Measurements from ENCODE around the gene CLSTN2. TPM values are rescaled to one million over a fixed set of nuclear protein-coding genes. Genes with fewer than 3 reads are reported as not detected.
A peak's percentile ranks its signal among the peaks of the same experiment; 100 is the strongest.

Gene CLSTN2
- total and polyA plus RNA-seq, 9 donors, result 28.9 to 263 (median 134) TPM

- WGBS, 3 donors, result 9 to 30% (median 10%) methylated on average over 4 of the region's 4 CpGs
- no peaks in the 10 kb centered on the region for H3K36me3 ChIP-seq
- intact Hi-C loops (cut with DNase I), result no loop called here
- no peaks in the 10 kb centered on the region for H3K9me3 ChIP-seq
- peak in 3 of 5 donors; percentile 29 to 33 (median 32) for DNase-seq
- H3K27ac ChIP-seq, result peak overlapping the region in 1 of 2 donors; percentile 8
- H3K4me3 ChIP-seq, result no peak overlapping the region
- H3K27me3 ChIP-seq, result no peaks in the 10 kb centered on the region
- TF ChIP-seq POLR2A (IDR thresholded peaks at IDR 0.05), result no peak
- TF ChIP-seq EP300 (IDR thresholded peaks at IDR 0.05), result no peak
- no peak for TF ChIP-seq CTCF (IDR thresholded peaks at IDR 0.05)
- H3K4me1 ChIP-seq (ENCODE audit: insufficient read depth), result peaks cover 7% of the 10 kb centered on the region
Measured at GRCh38 chr3:140234256-140234655, 299.3 kb downstream of the CLSTN2 start.

- peak in 1 of 5 donors; percentile 39 for DNase-seq
- TF ChIP-seq POLR2A (IDR thresholded peaks at IDR 0.05) (no peak), EP300 (IDR thresholded peaks at IDR 0.05) (no peak), CTCF (IDR thresholded peaks at IDR 0.05) (no peak)
- Histone ChIP-seq H3K4me3 (no peak overlapping the region), H3K27me3 (no peaks in the 10 kb centered on the region), H3K9me3 (no peaks in the 10 kb centered on the region), H3K27ac (no peak overlapping the region), H3K36me3 (no peaks in the 10 kb centered on the region), H3K4me1 (ENCODE audit: insufficient read depth) (peaks cover 7% of the 10 kb centered on the region)
- intact Hi-C loops (cut with DNase I), result no loop called here
- 33 to 40% (median 34%) methylated on average over 5 of the region's 5 CpGs for WGBS, 3 donors
Measured at GRCh38 chr3:140236836-140237501, 302.0 kb downstream of the CLSTN2 start.

- 39 to 48% (median 42%) methylated on average over 2 of the region's 2 CpGs for WGBS, 3 donors
- Histone ChIP-seq H3K9me3 (no peaks in the 10 kb centered on the region), H3K4me1 (ENCODE audit: insufficient read depth) (peaks cover 7% of the 10 kb centered on the region), H3K4me3 (no peak overlapping the region), H3K36me3 (no peaks in the 10 kb centered on the region), H3K27me3 (no peaks in the 10 kb centered on the region), H3K27ac (no peak overlapping the region)
- intact Hi-C loops (cut with DNase I), result no loop called here
- DNase-seq, result no peak
- TF ChIP-seq POLR2A (IDR thresholded peaks at IDR 0.05) (no peak), CTCF (IDR thresholded peaks at IDR 0.05) (no peak), EP300 (IDR thresholded peaks at IDR 0.05) (no peak)
Measured at GRCh38 chr3:140238646-140239314, 303.8 kb downstream of the CLSTN2 start.

GRCh38 chr3:140242818-140243276, 307.9 kb downstream of the CLSTN2 start:
- DNase-seq, result no peak
- intact Hi-C loops (cut with DNase I), result no loop called here
- H3K27me3 ChIP-seq, result no peaks in the 10 kb centered on the region
- WGBS, 3 donors, result 83 to 87% (median 86%) methylated on average over 5 of the region's 5 CpGs
- H3K9me3 ChIP-seq, result no peaks in the 10 kb centered on the region
- no peaks in the 10 kb centered on the region for H3K4me1 ChIP-seq (ENCODE audit: insufficient read depth)
- no peak overlapping the region for H3K27ac ChIP-seq
- H3K4me3 ChIP-seq, result no peak overlapping the region
- TF ChIP-seq EP300 (IDR thresholded peaks at IDR 0.05), result no peak
- no peak for TF ChIP-seq POLR2A (IDR thresholded peaks at IDR 0.05)
- TF ChIP-seq CTCF (IDR thresholded peaks at IDR 0.05), result no peak
- no peaks in the 10 kb centered on the region for H3K36me3 ChIP-seq
